Measurements from ENCODE around the gene NAA38. TPM values are rescaled to one million over a fixed set of nuclear protein-coding genes. Genes with fewer than 3 reads are reported as not detected.

NAA38 gene
- total RNA-seq, 2 experiments from 2014 or later = 15.4 to 16.3 TPM

DNA sequence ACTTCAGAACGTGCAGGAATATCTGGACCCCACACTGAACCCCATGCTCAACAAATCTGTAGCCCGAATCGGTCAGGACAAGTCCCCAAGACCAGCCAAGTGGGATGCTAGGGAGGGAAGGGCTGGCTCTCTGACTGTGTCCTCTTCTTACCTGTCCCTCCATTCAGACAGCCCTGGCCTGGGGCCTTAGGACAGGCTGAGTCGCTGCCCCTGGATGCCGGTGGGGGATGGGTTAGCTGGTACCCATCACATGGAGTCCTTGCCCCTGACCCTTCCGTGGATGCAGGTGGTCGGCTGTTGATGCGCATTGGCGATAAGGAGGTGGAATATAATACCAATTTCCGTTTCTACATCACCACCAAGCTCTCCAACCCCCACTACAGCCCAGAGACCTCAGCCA is 39.3 kb downstream of the NAA38 start:
- Mint-ChIP-seq H3K4me3 (no peak overlapping the region), H3K9me3 (no peaks in the 10 kb centered on the region), H3K27me3 (no peaks in the 10 kb centered on the region), H3K27ac (no peak overlapping the region), H3K4me1 (ENCODE audit: low read depth) (no peaks in the 10 kb centered on the region), H3K36me3 (ENCODE audit: low read depth) (no peaks in the 10 kb centered on the region)
- no peaks in the 10 kb centered on the region for H3K9me3 ChIP-seq (ENCODE audit: control insufficient read depth in 1 of 2, insufficient read depth in 1 of 2, low read length in 2 of 2)
- ATAC-seq (ENCODE audit: poor library complexity) (no peak), DNase-seq (no peak)
- H3K36me3 ChIP-seq (ENCODE audit: insufficient read depth, low read length) = no peaks in the 10 kb centered on the region
- TF ChIP-seq, protein P1, sequence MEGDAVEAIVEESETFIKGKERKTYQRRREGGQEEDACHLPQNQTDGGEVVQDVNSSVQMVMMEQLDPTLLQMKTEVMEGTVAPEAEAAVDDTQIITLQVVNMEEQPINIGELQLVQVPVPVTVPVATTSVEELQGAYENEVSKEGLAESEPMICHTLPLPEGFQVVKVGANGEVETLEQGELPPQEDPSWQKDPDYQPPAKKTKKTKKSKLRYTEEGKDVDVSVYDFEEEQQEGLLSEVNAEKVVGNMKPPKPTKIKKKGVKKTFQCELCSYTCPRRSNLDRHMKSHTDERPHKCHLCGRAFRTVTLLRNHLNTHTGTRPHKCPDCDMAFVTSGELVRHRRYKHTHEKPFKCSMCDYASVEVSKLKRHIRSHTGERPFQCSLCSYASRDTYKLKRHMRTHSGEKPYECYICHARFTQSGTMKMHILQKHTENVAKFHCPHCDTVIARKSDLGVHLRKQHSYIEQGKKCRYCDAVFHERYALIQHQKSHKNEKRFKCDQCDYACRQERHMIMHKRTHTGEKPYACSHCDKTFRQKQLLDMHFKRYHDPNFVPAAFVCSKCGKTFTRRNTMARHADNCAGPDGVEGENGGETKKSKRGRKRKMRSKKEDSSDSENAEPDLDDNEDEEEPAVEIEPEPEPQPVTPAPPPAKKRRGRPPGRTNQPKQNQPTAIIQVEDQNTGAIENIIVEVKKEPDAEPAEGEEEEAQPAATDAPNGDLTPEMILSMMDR (IDR thresholded peaks at IDR 0.05) = no peak
- CTCF ChIA-PET = interaction anchor here (0.7 kb wide), 1 partner anchor 44 kb away, joined by 3 read pairs; no protein-coding TSS in a partner anchor
- H3K4me3 ChIP-seq (ENCODE audit: low read length) = no peak overlapping the region
- intact Hi-C loops (cut with DNase I, micrococcal nuclease) = loop anchor here in 1 of 2 experiments (10.0 kb wide), 1 partner anchor 73 kb away; no protein-coding TSS in a partner anchor
- H3K4me1 ChIP-seq (ENCODE audit: insufficient read depth, low read length) = no peaks in the 10 kb centered on the region
- POLR2A ChIA-PET = no interaction called here
- H3K27me3 ChIP-seq (ENCODE audit: control insufficient read depth in 1 of 2, insufficient read depth in 2 of 2, low read length in 2 of 2) = no peaks in the 10 kb centered on the region
- H3K27ac ChIP-seq (ENCODE audit: low read depth in 1 of 2, low read length in 2 of 2) = no peak overlapping the region

DNA sequence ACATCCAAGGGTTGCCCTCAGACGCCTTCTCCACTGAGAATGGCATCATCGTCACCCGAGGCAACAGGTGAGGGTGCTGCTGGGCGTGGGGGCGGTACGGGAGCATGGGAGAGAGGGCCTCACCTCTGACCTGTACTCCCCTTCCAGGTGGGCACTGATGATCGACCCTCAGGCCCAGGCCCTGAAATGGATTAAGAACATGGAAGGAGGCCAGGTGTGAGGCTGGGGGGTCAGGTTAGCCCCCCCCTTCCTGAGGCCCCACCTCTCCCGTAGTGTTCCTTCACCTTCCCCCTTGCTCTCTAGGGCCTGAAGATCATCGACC is 39.8 kb downstream of the NAA38 start:
- Mint-ChIP-seq H3K27me3 (no peaks in the 10 kb centered on the region), H3K27ac (no peak overlapping the region), H3K9me3 (no peaks in the 10 kb centered on the region), H3K36me3 (ENCODE audit: low read depth) (no peaks in the 10 kb centered on the region), H3K4me3 (no peak overlapping the region), H3K4me1 (ENCODE audit: low read depth) (no peaks in the 10 kb centered on the region)
- Histone ChIP-seq H3K27me3 (ENCODE audit: control insufficient read depth in 1 of 2, insufficient read depth in 2 of 2, low read length in 2 of 2) (no peaks in the 10 kb centered on the region), H3K9me3 (ENCODE audit: control insufficient read depth in 1 of 2, insufficient read depth in 1 of 2, low read length in 2 of 2) (no peaks in the 10 kb centered on the region), H3K4me1 (ENCODE audit: insufficient read depth, low read length) (no peaks in the 10 kb centered on the region), H3K4me3 (ENCODE audit: low read length) (no peak overlapping the region), H3K36me3 (ENCODE audit: insufficient read depth, low read length) (no peaks in the 10 kb centered on the region), H3K27ac (ENCODE audit: low read depth in 1 of 2, low read length in 2 of 2) (no peak overlapping the region)
- no peak for ATAC-seq (ENCODE audit: poor library complexity)
- intact Hi-C loops (cut with DNase I, micrococcal nuclease) = loop anchor here in 1 of 2 experiments (10.0 kb wide), 1 partner anchor 73 kb away; no protein-coding TSS in a partner anchor
- no peak for DNase-seq
- TF ChIP-seq, protein P1 (IDR thresholded peaks at IDR 0.05) = no peak
- ChIA-PET POLR2A (no interaction called here), CTCF (interaction anchor here (0.7 kb wide), 1 partner anchor 45 kb away, joined by 3 read pairs; no protein-coding TSS in a partner anchor)

DNA sequence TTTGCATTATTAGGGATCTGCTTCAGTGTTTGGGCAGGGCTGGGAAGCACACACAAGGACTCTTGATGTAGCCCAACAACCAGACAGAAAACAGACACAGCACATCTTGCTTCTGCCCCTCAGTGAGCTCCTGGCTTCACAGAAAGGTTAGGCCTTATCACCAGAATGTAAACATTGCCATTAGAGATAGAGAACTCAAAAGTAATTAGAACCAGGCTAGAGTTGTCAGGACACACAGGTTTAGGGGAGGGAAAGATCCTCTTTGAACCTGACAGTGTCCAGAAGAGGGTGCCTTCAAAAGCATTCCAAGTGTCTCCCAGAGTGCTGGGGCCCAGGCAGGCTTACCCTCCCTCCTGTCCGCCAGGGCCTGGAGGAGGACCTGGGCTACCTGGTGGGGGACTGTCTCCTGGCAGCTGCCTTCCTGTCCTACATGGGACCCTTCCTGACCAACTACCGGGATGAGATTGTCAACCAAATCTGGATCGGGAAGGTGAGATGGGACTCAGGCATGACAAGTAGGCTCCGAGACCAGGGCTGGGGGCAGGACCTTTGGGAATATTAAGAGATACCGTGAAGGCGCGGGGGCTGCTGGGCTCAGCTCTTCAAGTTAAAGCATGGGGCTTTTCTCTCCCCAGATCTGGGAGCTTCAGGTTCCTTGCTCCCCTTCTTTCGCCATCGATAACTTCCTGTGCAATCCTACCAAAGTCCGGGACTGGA is 40.3 kb downstream of the NAA38 start:
- Mint-ChIP-seq H3K27ac (no peak overlapping the region), H3K9me3 (no peaks in the 10 kb centered on the region), H3K4me3 (no peak overlapping the region), H3K27me3 (no peaks in the 10 kb centered on the region), H3K36me3 (ENCODE audit: low read depth) (no peaks in the 10 kb centered on the region), H3K4me1 (ENCODE audit: low read depth) (no peaks in the 10 kb centered on the region)
- Histone ChIP-seq H3K4me1 (ENCODE audit: insufficient read depth, low read length) (no peaks in the 10 kb centered on the region), H3K9me3 (ENCODE audit: control insufficient read depth in 1 of 2, insufficient read depth in 1 of 2, low read length in 2 of 2) (no peaks in the 10 kb centered on the region), H3K36me3 (ENCODE audit: insufficient read depth, low read length) (no peaks in the 10 kb centered on the region), H3K27me3 (ENCODE audit: control insufficient read depth in 1 of 2, insufficient read depth in 2 of 2, low read length in 2 of 2) (no peaks in the 10 kb centered on the region), H3K27ac (ENCODE audit: low read depth in 1 of 2, low read length in 2 of 2) (no peak overlapping the region), H3K4me3 (ENCODE audit: low read length) (no peak overlapping the region)
- ChIA-PET POLR2A (no interaction called here), CTCF (interaction anchor here (0.9 kb wide), 1 partner anchor 18 kb away, joined by 4 read pairs; no protein-coding TSS in a partner anchor)
- intact Hi-C loops (cut with DNase I, micrococcal nuclease) = loop anchor here in 1 of 2 experiments (10.0 kb wide), 1 partner anchor 72 kb away; no protein-coding TSS in a partner anchor
- no peak for ATAC-seq (ENCODE audit: poor library complexity)
- TF ChIP-seq, protein P1 (IDR thresholded peaks at IDR 0.05) = no peak
- DNase-seq = no peak

Data from CD4-positive, alpha-beta T cell (primary cell).